Smooth muscle cell (in vitro differentiated cells): Measurements from ENCODE around the gene ATP6V1F. TPM values are rescaled to one million over a fixed set of nuclear protein-coding genes. Genes with fewer than 3 reads are reported as not detected.

Experiments used
- DNase-seq: peaks from one replicate; lab custom pipeline; 2025; ENCODE audit not compliant: unreplicated experiment; lab: John Stamatoyannopoulos, UW
- H2AFZ ChIP-seq: fragments of 200-600 bp; sonication (generic); 2 replicates; pipeline ENCODE4 v1.6.0; 2016; ENCODE audit warnings: antibody characterized with exemption, low read depth, mild to moderate bottlenecking
- H3F3A ChIP-seq: fragments of 200-600 bp; sonication (generic); 2 replicates; pipeline ENCODE4 v1.6.0; 2017; ENCODE audit warnings: antibody characterized with exemption, low read depth
- H3K27ac ChIP-seq: fragments of 200-600 bp; sonication (generic); 2 replicates; pipeline ENCODE4 v1.5.1; 2016; ENCODE audit warnings: low read depth, mild to moderate bottlenecking
- H3K27me3 ChIP-seq: fragments of 200-600 bp; sonication (generic); 2 replicates; pipeline ENCODE4 v1.6.1; 2016; ENCODE audit warnings: low read depth, mild to moderate bottlenecking
- H3K36me3 ChIP-seq: fragments of 200-600 bp; sonication (generic); 2 replicates; pipeline ENCODE4 v1.5.1; 2016; ENCODE audit warnings: low read depth
- H3K4me1 ChIP-seq: fragments of 200-600 bp; sonication (generic); 2 replicates; pipeline ENCODE4 v1.5.1; 2016; ENCODE audit warnings: low read depth
- H3K4me2 ChIP-seq: fragments of 200-600 bp; sonication (generic); 2 replicates; pipeline ENCODE4 v1.6.0; 2016; ENCODE audit warnings: mild to moderate bottlenecking
- H3K4me3 ChIP-seq: fragments of 200-600 bp; sonication (generic); 2 replicates; pipeline ENCODE4 v1.5.1; 2016; ENCODE audit warnings: mild to moderate bottlenecking
- H3K79me2 ChIP-seq: fragments of 200-600 bp; sonication (generic); 2 replicates; pipeline ENCODE4 v1.6.0; 2016; ENCODE audit warnings: low read depth, mild to moderate bottlenecking
- H3K9ac ChIP-seq: fragments of 200-600 bp; sonication (generic); 2 replicates; pipeline ENCODE4 v1.6.0; 2016; ENCODE audit warnings: low read depth
- H3K9me3 ChIP-seq: fragments of 200-600 bp; sonication (generic); replicated peaks from 2 replicates; pipeline ENCODE4 v1.5.1; 2016; ENCODE audit warnings: low read depth
- H4K20me1 ChIP-seq: fragments of 200-600 bp; sonication (generic); 2 replicates; pipeline ENCODE4 v1.6.0; 2016; ENCODE audit warnings: low read depth
- WGBS: methylation state at CpG from one replicate; pipeline ENCODE4 v1.1.7; 2016; ENCODE audit warnings: low lambda C conversion rate; 5-methylcytosine and 5-hydroxymethylcytosine counted together
- polyA plus RNA-seq: library from polyadenylated mRNA; unstranded; fragments of >200 nt; fragmentation: Nextera tagmentation; extraction: Ambion mirVana; gene quantifications from 2 replicates; pipeline ENCODE4 v1.2.1, GENCODE V29; 2016
- total RNA-seq: library from RNA; depleted of rRNA; stranded (reverse); fragments of >200 nt; gene quantifications from 2 replicates; pipeline ENCODE4 v1.2.3, GENCODE V29; 2014
- TF ChIP-seq, protein P1 (sequence below): fragments of 200-600 bp; sonication (generic); IDR thresholded peaks from 2 replicates; pipeline ENCODE4 v1.5.1; 2017; ENCODE audit warnings: borderline replicate concordance, mild to moderate bottlenecking, antibody characterized with exemption; ENCODE audit not compliant: insufficient read depth, poor library complexity, severe bottlenecking

The ATP6V1F gene
- total and polyA plus RNA-seq, 2 experiments from 2014 or later: 131 to 325 TPM

DNA sequence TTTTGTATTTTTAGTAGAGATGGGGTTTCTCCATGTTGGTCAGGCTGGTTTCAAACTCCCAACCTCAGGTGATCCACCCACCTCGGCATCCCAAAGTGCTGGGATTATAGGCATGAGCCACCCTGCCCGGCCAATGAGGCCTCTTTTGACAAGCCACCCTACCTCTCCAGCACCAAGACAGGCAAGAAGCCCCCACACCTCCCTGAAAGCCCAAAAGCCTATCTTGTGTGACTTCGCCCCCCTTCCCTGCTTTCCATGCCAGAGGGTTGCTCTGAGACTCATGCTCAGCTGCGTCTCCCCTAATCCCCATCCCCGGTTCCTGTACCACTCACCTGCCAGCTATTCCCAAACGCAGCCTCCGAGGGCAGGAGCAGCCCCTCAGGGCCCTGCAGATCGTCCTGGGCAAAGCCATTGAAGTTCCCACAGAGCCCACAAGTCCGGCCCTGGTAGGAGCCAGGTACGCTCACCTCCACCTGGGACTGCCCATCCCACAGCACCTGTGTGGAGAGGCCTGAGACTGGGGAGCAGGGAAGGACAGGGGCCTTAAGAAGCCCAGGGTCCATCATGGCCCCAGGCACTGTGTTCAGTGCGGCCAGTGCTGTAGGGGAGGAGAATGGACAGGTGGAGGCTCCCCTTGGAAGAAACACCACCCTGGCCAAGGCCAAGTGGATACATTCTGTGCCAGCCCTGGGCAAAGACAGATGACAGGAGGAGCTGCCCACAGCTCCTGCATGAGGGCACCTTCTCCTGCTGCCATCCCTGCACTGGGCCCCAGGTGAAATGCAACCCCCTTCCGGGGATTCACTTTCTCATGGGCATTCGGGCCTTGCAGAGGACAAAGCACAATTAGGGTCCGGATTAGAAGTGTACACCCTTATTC lies 15.8 kb downstream of the ATP6V1F start:
- Histone ChIP-seq H3K79me2 (no peaks in the 10 kb centered on the region), H3K4me2 (no peak overlapping the region), H3K9me3 (no peaks in the 10 kb centered on the region), H3K27ac (no peak overlapping the region), H3K4me3 (no peak overlapping the region), H2AFZ (no peak overlapping the region), H4K20me1 (no peaks in the 10 kb centered on the region), H3K9ac (no peak overlapping the region), H3K27me3 (no peaks in the 10 kb centered on the region), H3F3A (no peaks in the 10 kb centered on the region), H3K36me3 (no peaks in the 10 kb centered on the region), H3K4me1 (no peaks in the 10 kb centered on the region)
- WGBS: 97% methylated on average over 14 of the region's 14 CpGs
- DNase-seq: no peak
- TF ChIP-seq, protein P1, sequence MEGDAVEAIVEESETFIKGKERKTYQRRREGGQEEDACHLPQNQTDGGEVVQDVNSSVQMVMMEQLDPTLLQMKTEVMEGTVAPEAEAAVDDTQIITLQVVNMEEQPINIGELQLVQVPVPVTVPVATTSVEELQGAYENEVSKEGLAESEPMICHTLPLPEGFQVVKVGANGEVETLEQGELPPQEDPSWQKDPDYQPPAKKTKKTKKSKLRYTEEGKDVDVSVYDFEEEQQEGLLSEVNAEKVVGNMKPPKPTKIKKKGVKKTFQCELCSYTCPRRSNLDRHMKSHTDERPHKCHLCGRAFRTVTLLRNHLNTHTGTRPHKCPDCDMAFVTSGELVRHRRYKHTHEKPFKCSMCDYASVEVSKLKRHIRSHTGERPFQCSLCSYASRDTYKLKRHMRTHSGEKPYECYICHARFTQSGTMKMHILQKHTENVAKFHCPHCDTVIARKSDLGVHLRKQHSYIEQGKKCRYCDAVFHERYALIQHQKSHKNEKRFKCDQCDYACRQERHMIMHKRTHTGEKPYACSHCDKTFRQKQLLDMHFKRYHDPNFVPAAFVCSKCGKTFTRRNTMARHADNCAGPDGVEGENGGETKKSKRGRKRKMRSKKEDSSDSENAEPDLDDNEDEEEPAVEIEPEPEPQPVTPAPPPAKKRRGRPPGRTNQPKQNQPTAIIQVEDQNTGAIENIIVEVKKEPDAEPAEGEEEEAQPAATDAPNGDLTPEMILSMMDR: no peak

DNA sequence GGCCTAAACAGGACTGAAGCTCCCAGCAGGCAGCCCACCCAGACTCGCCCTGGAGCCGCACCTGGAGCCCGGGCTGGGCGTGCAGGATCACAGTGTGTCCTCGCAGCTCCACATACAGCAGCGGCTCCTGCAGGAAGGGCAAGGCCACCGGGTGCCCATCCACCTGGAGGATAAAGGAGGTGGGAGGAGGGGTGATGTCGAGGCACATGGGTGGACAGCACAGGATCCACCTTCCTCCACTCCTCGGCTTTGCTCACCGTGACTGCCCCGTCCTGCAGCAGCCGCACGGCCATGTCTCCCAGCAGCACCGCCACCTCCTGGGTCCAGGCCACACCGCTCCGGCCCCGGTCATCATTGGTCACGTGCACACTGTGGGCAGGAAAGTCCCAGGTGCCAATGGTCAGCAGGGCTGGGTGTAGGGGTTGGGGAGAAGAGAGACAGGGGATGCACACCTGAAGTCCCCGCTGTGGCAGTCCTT lies 16.8 kb downstream of the ATP6V1F start:
- Histone ChIP-seq H3K4me3 (no peak overlapping the region), H3F3A (no peaks in the 10 kb centered on the region), H3K36me3 (no peaks in the 10 kb centered on the region), H3K9ac (no peak overlapping the region), H3K4me2 (no peak overlapping the region), H3K4me1 (no peaks in the 10 kb centered on the region), H3K79me2 (no peaks in the 10 kb centered on the region), H3K9me3 (no peaks in the 10 kb centered on the region), H4K20me1 (no peaks in the 10 kb centered on the region), H3K27ac (no peak overlapping the region), H3K27me3 (no peaks in the 10 kb centered on the region), H2AFZ (no peak overlapping the region)
- no peak for DNase-seq
- TF ChIP-seq, protein P1: no peak
- 93% methylated on average over 19 of the region's 19 CpGs for WGBS

DNA sequence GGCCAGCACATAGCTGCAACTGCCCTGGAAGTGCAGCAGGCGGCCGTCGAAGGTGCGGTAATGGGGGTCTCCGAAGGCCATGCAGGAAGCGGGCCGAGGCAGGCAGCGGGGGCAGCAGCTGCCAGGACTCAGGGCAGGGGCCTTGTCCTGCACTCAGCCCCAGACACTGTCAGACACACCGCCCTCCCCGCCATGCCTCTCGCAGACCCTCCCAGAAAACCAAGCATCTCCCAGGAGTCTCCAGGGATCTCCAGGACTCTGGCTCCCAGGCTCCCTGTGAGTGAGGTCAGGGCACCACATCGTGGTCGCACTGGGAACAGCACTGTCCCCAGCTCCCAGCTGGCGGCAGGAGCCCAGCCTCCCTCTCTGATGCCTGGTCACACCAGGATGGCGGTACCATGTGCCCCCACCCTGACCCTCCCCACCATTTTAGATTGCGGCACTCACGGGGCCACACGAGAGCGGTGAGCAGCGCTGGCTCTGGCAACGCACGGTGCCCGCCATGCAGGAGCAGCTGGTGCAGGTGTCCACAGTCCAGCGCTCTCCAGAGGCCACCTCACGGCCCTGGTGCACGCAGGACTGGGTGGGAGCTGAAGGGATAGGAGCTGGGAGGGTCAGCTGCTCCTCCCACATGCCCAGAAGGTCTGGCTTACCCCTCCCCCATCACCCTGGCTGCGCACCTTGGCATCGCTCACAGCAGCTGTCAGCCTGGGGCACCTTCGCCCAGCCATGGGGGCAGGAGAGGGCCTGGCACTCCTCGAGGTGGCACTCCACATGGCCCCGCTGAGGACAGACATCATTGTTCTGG lies 17.5 kb downstream of the ATP6V1F start:
- H3K27ac ChIP-seq: no peak overlapping the region
- H3K9me3 ChIP-seq: no peaks in the 10 kb centered on the region
- TF ChIP-seq, protein P1: peak; percentile 62
- H3K4me2 ChIP-seq: no peak overlapping the region
- no peaks in the 10 kb centered on the region for H3K36me3 ChIP-seq
- no peaks in the 10 kb centered on the region for H4K20me1 ChIP-seq
- 47% methylated on average over 28 of the region's 31 CpGs for WGBS
- no peak for DNase-seq
- no peaks in the 10 kb centered on the region for H3K27me3 ChIP-seq
- no peaks in the 10 kb centered on the region for H3F3A ChIP-seq
- no peak overlapping the region for H3K4me3 ChIP-seq
- H3K4me1 ChIP-seq: no peaks in the 10 kb centered on the region
- no peak overlapping the region for H2AFZ ChIP-seq
- no peaks in the 10 kb centered on the region for H3K79me2 ChIP-seq
- H3K9ac ChIP-seq: no peak overlapping the region
